Stimulated activated effector memory CD8-positive, alpha-beta T cell treated with anti-CD3 and anti-CD28 coated beads, Interleukin-12 subunit alpha, Interleukin-12 subunit beta, amount 100 ng/mL, for 72 hours (primary cell): ENCODE results near the gene AKAP7.
"Not testable (repeated sequence)": the region's sequence is repeated elsewhere in the genome, so short reads cannot be mapped to it uniquely, and the experiment has no call there.

Experiments used
- ATAC-seq: fragments of 150-1000 bp; cut with Tn5 transposase; 2 replicates; pipeline ENCODE4 v1.10.0; 2021
- DNase-seq, 2 donors: peaks; one replicate each; pipeline ENCODE4 v3.0.0; 2021 to 2022; ENCODE audit warnings: low spot score in 2 of 2
- H3K27ac Mint-ChIP-seq: one replicate; pipeline ENCODE4 v1.8.0; 2022; ENCODE audit warnings: mild to moderate bottlenecking, mixed read lengths
- H3K36me3 Mint-ChIP-seq: one replicate; pipeline ENCODE4 v1.8.0; 2022; ENCODE audit warnings: mild to moderate bottlenecking, mixed read lengths
- H3K4me1 Mint-ChIP-seq: one replicate; pipeline ENCODE4 v1.8.0; 2022; ENCODE audit warnings: mixed read lengths
- H3K4me3 Mint-ChIP-seq: one replicate; pipeline ENCODE4 v1.8.0; 2022; ENCODE audit warnings: mild to moderate bottlenecking, mixed read lengths
- H3K9me3 Mint-ChIP-seq: one replicate; pipeline ENCODE4 v1.8.0; 2022; ENCODE audit warnings: mixed read lengths

The AKAP7 gene

DNA sequence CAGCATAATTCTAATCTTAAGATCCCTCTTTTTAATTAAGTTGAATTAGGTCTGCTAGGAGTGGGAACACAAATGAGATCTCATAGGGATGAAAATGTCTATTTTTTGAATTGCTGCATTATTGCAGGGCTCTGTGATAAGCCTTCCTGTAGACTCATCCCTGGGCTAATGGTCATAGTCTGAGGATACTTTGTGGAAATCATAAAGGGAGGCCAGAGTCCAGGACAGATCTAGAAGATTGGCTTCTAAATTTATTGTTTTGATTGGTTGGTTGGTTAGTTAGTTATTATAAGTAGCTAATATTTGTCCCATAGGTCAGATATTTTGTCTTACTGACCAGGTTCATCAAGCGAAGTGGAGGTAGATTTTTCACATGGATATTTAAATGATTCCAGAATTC, 142.3 kb downstream of the AKAP7 start:
- Mint-ChIP-seq H3K4me3 (no peak overlapping the region), H3K27ac (no peak overlapping the region), H3K9me3 (peaks cover 8% of the 10 kb centered on the region), H3K4me1 (peaks cover 36% of the 10 kb centered on the region), H3K36me3 (no peaks in the 10 kb centered on the region)
- DNase-seq (no peak), ATAC-seq (no peak)

DNA sequence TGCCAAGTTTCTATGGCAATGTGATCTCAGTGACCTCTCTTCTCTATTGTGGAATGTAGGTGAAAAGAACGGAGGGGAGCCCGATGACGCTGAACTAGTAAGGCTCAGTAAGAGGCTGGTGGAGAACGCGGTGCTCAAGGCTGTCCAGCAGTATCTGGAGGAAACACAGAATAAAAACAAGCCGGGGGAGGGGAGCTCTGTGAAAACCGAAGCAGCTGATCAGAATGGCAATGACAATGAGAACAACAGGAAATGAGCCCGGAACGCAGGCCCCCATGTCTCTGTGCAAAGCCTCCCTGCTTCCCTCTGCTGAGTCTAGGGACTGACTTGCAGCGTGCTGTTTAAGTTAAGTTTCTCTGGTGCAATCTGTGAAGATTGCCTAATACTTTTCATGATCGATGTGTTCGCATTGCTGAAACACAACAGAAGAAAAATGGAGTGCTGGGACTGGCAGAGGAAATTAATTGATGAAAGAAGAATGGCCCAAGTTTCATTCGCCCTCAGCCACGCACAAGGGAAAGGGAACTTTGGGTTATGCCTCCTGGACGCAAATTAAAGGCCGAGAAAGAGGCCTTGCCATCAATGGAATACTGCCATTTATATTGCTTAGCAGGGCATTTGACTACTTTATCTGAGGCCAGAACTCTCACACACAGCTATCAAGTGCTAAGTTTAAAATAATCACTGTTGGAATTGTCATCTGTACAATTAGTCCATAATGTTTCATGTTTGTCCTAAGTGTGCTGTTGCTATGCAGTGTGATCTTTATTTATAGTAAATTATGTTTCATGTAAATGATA, 146.4 kb downstream of the AKAP7 start:
- peak overlapping the region; percentile 57 for H3K4me3 Mint-ChIP-seq
- H3K9me3 Mint-ChIP-seq = peaks cover 8% of the 10 kb centered on the region
- H3K4me1 Mint-ChIP-seq = peaks cover 27% of the 10 kb centered on the region
- H3K36me3 Mint-ChIP-seq = no peaks in the 10 kb centered on the region
- peak overlapping the region; percentile 94 for H3K27ac Mint-ChIP-seq
- ATAC-seq (peak; percentile 88), DNase-seq (peak; percentile 8 to 59)

DNA sequence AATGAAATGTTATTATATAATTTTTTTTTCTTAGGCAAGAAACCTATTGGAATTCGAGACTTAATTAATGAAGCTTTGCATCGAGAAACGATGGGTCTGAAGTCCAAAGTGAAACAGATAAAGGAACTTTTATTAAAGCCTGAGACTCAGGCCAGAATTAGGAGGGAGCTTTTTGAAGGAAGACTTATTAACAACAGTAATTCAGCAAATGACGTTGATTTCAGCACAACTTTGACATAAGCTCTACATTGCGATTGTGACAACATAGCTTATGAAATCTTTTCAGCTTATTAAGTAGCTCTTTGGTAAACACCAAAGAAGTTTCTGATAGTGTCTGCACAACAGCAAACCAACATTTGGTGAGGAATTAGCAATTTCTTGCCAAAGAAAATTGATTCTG, 147.1 kb downstream of the AKAP7 start:
- DNase-seq = no peak
- no peak for ATAC-seq
- no peaks in the 10 kb centered on the region for H3K36me3 Mint-ChIP-seq
- H3K4me1 Mint-ChIP-seq = peaks cover 27% of the 10 kb centered on the region
- peaks cover 8% of the 10 kb centered on the region for H3K9me3 Mint-ChIP-seq
- no peak overlapping the region for H3K4me3 Mint-ChIP-seq
- no peak overlapping the region for H3K27ac Mint-ChIP-seq

DNA sequence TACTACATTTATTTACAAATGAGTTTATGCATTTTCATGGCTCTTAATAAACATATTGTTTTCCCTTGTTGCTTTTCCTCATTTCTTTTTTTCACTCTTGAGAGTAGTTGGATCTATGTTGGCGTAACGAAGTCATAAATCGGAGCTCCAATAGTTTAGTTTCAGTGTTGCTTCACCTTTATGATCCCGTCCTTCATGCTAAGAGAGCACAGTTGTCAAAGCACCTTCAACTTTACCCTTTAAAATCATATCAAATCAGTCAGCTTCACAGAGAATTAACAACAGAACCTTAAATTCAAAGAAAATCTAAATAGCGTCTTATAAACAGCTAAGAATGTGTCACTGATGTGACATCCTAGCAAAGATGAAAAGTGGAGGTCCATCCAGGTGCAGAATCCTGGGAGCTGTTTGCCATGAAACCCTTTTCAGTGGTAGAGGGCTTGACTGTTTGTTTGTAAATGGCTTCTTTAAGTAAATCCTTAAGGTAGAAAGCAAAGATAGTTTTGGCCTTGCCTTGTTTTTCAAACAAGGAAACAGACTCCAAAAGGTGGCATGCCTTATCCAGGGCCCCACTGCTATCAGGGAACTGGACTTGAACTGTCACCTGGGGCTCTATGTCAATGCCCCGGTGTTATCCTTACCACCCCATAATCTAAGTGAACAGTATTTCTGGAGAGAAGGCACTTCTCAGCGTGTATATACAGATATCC, 148.4 kb downstream of the AKAP7 start:
- ATAC-seq (no peak), DNase-seq (no peak)
- no peak overlapping the region for H3K4me3 Mint-ChIP-seq
- H3K4me1 Mint-ChIP-seq = peaks cover 23% of the 10 kb centered on the region
- H3K9me3 Mint-ChIP-seq = peaks cover 4% of the 10 kb centered on the region
- no peak overlapping the region for H3K27ac Mint-ChIP-seq
- no peaks in the 10 kb centered on the region for H3K36me3 Mint-ChIP-seq

DNA sequence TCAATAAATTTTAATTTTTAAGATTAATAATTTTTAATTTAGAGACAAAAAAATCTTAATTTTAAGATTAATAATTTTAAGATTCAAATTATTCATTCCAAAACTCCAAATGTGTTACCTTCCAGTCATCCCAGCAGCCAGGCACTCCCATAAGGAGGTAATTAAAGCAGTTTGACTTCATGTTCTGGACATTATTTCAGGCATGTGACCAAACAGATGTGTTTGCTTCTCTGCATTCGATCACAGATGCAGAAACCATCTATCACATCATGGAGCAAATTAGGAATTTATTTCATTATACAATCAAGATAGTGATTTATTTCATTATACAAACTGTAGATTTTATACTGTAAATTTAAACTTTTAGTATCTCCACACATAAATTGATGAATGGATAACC, 150.3 kb downstream of the AKAP7 start:
- no peaks in the 10 kb centered on the region for H3K36me3 Mint-ChIP-seq
- H3K4me1 Mint-ChIP-seq = peaks cover 14% of the 10 kb centered on the region

DNA sequence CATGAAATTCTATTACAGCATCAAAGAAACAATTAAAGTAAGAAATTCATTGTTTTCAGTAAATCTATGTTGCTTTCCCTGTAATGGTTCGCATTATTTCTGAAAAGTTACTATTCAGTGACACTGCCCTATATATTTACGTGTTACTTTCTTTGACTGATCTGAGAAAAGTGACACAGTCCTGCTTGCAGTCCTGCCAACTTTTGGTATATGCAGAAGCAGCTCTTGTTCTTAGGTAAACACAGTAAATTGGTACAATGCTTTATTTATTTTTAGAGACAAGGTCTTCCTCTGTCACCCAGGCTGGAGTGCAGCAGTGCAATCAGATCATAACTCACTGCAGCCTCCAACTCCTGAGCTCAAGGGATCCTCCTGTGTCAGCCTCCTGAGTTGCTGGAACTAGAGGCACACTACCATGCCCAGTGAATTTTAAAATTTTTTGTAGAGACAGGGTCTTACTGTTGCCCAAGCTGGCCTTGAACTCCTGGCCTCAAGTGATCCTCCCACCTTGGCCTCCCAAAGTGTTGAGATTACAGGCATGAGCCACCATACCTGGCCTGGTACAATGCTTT, 151.3 kb downstream of the AKAP7 start:
- Mint-ChIP-seq H3K36me3 (no peaks in the 10 kb centered on the region), H3K4me3 (no peak overlapping the region)

More for the DNA sequence above, 150.3 kb downstream of the AKAP7 start:
- Mint-ChIP-seq H3K27ac (no peak overlapping the region), H3K4me3 (no peak overlapping the region), H3K9me3 (no peaks in the 10 kb centered on the region)
- no peak for ATAC-seq
- no peak for DNase-seq

DNA sequence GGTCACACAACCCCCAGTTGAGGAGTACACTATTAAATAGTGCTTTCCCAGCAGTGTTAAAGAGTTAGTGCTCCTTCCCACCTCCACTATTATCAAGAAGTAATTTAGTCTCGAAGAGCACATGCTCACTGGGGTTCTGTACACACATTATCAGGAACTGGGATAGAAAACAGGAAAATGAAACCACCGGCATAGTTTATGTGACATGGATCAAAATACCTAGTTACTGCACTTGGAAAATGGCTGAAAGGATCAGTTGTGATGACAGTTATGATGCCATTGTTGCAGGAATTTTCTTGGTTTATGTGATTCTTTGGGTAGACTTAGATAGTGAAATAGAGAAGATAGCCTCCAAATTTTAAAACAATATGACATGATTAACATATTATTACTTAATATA, 152.9 kb downstream of the AKAP7 start:
- Mint-ChIP-seq H3K4me1 (no peaks in the 10 kb centered on the region), H3K4me3 (no peak overlapping the region), H3K36me3 (no peaks in the 10 kb centered on the region), H3K9me3 (no peaks in the 10 kb centered on the region), H3K27ac (no peak overlapping the region)
- no peak for DNase-seq
- no peak for ATAC-seq

More for the DNA sequence above, 151.3 kb downstream of the AKAP7 start:
- Mint-ChIP-seq H3K4me1 (peaks cover 4% of the 10 kb centered on the region), H3K27ac (no peak overlapping the region), H3K9me3 (no peaks in the 10 kb centered on the region)
- DNase-seq (no peak), ATAC-seq (no peak)

DNA sequence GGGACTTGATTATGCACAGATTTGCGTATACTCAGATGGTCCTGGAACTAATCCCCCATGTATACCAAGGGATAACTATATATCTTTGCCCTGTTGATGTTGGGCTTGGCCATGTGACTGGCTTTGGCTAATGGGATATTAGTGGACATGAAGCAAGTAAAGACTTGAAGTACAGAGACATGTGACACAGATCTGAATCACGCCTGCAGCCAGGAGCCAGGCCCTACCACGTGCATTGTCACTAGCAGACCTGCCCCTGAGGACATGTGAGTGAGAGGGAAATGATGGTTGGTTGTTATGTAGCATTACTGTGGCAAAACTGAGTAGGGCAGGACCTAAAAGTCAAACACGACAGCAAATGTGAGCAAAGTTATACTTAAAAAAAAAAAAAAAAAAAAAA, 155.7 kb downstream of the AKAP7 start:
- no peak for DNase-seq
- Mint-ChIP-seq H3K27ac (no peak overlapping the region), H3K9me3 (no peaks in the 10 kb centered on the region), H3K4me1 (peaks cover 2% of the 10 kb centered on the region), H3K4me3 (no peak overlapping the region), H3K36me3 (no peaks in the 10 kb centered on the region)
- ATAC-seq = no peak

DNA sequence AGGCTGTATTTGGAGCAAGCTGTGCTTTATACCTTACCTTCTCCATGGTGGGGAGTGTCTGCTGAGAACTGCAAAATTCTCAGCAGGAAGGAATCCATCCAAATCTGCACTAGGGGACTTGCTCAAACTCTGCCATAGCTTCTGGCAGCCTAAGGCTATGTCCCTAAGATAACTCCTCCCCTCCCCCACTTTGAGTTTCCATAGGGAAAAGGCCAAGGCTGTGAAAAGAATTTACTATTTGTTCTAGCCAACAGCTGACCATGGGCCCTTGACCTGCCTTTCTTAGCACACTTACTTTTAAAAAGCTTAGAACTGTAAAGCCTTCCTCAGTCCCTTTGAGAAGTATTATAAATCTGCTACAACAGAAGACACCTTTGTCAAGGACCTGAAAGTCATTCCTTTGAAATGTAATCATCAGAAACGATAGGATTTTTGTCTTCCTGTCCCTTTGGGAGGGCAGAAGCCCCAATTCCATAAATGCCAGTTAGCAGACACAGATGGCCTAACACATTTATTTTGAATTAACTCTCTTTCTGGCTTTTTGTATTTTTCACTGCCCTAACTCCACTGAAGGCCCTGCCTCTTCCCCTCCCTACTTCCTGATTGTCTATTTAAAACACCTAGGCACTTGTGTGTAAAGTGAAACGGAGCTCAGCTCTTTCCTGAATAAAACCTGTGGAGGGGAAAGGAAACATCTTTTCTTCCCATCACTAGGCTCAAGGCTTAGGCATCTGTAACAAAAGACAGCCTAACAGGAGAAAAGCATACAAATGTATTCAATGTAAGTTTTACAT, 157.1 kb downstream of the AKAP7 start:
- Mint-ChIP-seq H3K36me3 (no peaks in the 10 kb centered on the region), H3K27ac (peak overlapping the region; percentile 17), H3K4me3 (no peak overlapping the region), H3K4me1 (peaks cover 6% of the 10 kb centered on the region), H3K9me3 (no peaks in the 10 kb centered on the region)
- ATAC-seq (no peak), DNase-seq (no peak)

DNA sequence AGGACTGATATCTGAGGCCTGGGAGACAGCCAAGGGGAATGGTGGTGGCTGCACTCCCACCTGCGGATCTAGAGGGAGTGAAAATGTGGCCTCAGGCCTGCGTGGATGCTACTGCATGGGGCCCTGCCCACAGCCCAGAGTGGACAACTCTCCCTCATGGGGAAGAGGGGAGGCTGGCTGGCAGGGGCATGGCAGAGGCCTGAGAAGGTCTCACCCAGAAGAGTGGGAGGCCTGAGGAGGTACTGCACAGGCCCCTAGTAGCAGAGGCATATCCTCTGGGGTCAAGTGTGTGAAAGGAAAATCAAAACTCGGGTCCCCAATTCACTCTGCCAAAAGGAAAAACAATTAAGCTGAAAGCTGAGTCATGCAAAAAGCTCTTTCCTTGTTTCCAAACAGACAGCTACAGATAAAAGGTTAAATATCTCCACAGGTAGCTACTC, 158.2 kb downstream of the AKAP7 start:
- ATAC-seq (no peak), DNase-seq (no peak)
- H3K27ac Mint-ChIP-seq = peak overlapping the region; percentile 17
- peaks cover 6% of the 10 kb centered on the region for H3K4me1 Mint-ChIP-seq
- H3K36me3 Mint-ChIP-seq = no peaks in the 10 kb centered on the region
- H3K4me3 Mint-ChIP-seq = no peak overlapping the region
- H3K9me3 Mint-ChIP-seq = no peaks in the 10 kb centered on the region

DNA sequence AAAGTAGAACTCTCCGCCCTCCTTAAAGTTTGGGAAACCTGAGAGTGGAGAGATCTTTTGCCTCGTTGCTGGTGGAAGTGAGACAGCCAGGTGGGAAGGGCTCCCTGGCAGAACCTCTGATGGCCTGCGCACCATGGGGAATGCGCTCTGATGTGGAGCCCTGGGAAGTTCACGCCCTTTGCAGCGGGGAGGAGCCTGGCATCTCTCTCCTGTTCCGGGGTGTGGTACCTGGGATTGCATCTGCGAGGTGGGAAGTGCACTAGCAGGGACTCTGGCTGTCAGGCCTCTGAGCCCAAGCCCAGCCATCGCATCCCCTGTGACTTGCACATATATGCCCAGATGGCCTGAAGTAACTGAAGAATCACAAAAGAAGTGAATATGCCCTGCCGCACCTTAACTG, 159.8 kb downstream of the AKAP7 start:
- DNase-seq = no peak
- H3K4me3 Mint-ChIP-seq = no peak overlapping the region
- no peak overlapping the region for H3K27ac Mint-ChIP-seq
- no peak for ATAC-seq
- no peaks in the 10 kb centered on the region for H3K36me3 Mint-ChIP-seq
- peaks cover 6% of the 10 kb centered on the region for H3K4me1 Mint-ChIP-seq
- H3K9me3 Mint-ChIP-seq = no peaks in the 10 kb centered on the region

DNA sequence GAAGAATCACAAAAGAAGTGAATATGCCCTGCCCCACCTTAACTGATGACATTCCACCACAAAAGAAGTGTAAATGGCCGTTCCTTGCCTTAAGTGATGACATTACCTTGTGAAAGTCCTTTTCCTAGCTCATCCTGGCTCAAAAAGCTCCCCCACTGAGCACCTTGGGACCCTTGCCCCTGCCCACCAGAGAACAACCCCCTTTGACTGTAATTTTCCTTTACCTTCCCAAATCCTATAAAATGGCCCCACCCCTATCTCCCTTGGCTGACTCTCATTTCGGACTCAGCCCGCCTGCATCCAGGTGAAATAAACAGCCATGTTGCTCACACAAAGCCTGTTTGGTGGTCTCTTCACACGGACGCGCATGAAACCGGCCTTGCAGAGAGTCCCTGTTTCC, 165.6 kb downstream of the AKAP7 start:
- not testable (repeated sequence) for H3K27ac Mint-ChIP-seq, DNase-seq, H3K4me3 Mint-ChIP-seq, H3K9me3 Mint-ChIP-seq, ATAC-seq, H3K36me3 Mint-ChIP-seq
- peaks cover 12% of the 10 kb centered on the region for H3K4me1 Mint-ChIP-seq

DNA sequence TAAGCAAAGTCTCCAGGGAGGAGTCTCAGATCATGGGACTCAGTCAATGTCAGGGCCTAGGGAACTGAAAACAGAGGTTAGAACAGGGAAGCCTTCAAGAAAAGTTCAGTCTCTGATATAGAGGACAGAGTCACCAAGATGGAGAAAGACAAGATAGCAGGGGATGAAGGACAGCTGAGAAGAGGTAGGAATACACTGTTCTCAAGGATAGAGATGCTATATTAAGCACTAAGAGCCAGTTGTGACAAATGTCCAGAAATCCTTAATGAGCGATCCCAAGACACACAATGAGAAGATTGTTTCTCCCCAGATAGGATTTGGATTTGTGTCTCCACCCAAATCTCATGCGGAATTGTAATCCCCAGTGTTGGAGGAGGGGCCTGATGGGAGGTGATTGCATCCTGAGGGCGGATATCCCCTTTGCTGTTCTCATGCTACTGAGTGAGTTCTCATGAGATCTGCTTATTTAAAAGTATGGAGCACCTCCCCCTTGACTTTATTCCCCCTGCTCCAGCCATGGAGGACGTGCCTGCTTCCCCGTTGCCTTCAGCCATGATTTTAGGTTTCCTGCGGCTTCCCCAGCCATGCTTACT, 168.2 kb downstream of the AKAP7 start:
- Mint-ChIP-seq H3K4me3 (no peak overlapping the region), H3K36me3 (no peaks in the 10 kb centered on the region), H3K4me1 (peaks cover 7% of the 10 kb centered on the region), H3K9me3 (no peaks in the 10 kb centered on the region), H3K27ac (no peak overlapping the region)
- ATAC-seq (no peak), DNase-seq (peak in 1 of 2 donors; percentile 37)

DNA sequence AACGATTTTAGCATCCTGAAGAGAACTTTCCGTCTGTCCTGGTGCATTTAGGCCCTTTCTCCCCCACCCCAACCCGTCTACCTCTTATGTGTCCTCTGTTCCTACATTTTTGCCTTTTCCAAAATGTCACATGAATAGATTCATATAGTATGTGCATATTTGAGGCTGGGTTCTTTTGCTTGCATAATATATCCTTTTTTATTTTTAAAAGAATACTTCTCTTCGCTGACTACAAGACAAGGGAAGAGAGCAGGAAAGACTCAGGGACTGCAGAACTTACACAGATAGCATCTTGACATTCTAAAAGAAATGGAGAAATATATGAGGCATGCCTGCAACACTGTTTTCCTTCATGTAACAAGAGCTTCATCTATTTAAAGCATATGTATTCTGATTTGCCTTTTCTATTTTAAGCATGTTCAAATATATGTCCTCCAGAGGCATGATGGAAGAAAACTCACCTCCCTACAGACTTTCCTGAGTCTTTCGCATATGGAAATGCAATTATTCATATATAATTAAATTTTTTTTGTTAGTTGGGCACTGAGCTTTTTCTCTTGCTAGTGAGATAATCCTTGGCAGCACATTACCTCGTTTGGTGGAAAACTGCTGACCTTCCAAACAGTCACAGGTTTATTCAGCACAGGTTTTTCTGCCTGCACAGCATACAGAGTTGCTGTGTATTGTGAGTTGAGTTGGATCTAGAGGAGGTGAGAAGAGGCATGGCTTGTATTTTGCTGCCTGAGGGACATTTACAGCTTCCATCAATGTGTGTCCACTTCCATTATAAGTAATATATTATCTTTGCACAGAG, 170.0 kb downstream of the AKAP7 start:
- Mint-ChIP-seq H3K9me3 (peaks cover 5% of the 10 kb centered on the region), H3K4me3 (no peak overlapping the region), H3K4me1 (peaks cover 7% of the 10 kb centered on the region), H3K36me3 (no peaks in the 10 kb centered on the region), H3K27ac (no peak overlapping the region)
- ATAC-seq (no peak), DNase-seq (no peak)
